HCT116 (cell line): ENCODE results near the gene TNFAIP2.

Experiments
- CEBPB ChIP-seq: IDR thresholded peaks from 2 replicates; pipeline ENCODE4 v1.6.1; 2012; ENCODE audit warnings: low read depth
- CTCF ChIP-seq, 3 experiments: fragments of 200-600 bp in 1 of 3; sonication (generic) in 1 of 3; IDR thresholded peaks in 2 of 3; conservative IDR thresholded peaks in 1 of 3; 2 replicates each; pipeline ENCODE4 v1.5.1; 2012 to 2017; ENCODE audit warnings: low read depth in 2 of 3, low read length in 2 of 3, antibody characterized with exemption in 1 of 3, borderline replicate concordance in 1 of 3, control low read depth in 1 of 3, mild to moderate bottlenecking in 1 of 3, mixed read lengths in 1 of 3, mixed run types in 1 of 3, moderate library complexity in 1 of 3; ENCODE audit not compliant: insufficient read depth in 1 of 3
- MAX ChIP-seq: IDR thresholded peaks from 2 replicates; pipeline ENCODE4 v1.6.1; 2012
- POLR2AphosphoS5 ChIP-seq: IDR thresholded peaks from 2 replicates; pipeline ENCODE4 v1.6.1; 2011; ENCODE audit warnings: mild to moderate bottlenecking, low read depth, low read length, moderate library complexity
- SRF ChIP-seq: IDR thresholded peaks from 2 replicates; pipeline ENCODE4 v1.6.1; 2012; ENCODE audit warnings: low read depth

GRCh38 chr14:103178521-103178920, 55.3 kb downstream of the TNFAIP2 start:
- TF ChIP-seq CTCF (IDR thresholded peaks at IDR 0.05 in 2 of 3, conservative IDR thresholded peaks at IDR 0.05 in 1 of 3; ENCODE audit: borderline replicate concordance in 1 of 3, insufficient read depth in 1 of 3, low read depth in 2 of 3, low read length in 2 of 3) (no peak), CEBPB (no peak), POLR2AphosphoS5 (no peak), MAX (no peak), SRF (no peak)
